IPS DF 4.7 (cell line): ENCODE results near the gene CCDC87.
"Not testable (repeated sequence)": the region's sequence is repeated elsewhere in the genome, so short reads cannot be mapped to it uniquely, and the experiment has no call there.

ENCODE experiments used
- DNase-seq: peaks from one replicate; pipeline ENCODE4 v3.0.0-alpha.2; 2013; ENCODE audit warnings: low spot score; ENCODE audit errors: extremely low read depth

The CCDC87 gene

DNA sequence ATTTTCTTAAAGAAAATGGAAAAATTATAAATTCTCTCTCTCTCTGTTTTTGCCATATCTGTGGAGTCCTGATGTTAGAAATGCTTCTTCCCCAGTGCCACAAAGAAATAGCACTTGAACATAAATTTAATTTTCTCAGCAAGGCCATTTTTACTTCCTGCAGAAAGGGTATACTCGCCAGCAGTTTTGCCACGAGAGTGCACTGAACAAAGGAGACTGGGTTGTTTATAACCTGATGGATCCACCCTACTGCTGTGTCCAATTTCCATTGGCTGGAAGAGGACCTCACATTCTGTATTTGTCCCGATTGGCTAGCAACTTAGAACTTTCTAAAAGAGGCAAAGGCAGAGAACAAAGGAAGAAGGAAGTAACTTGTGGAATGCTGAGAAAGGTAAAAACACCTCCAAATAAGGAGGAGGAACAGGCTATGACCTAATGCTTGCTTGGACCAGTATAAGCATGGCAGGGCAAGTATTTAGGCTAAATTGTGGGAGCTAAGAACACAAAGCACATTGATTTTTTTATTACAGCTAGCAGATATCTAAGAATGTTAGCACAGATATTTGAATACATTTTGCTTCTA, 10.2 kb downstream of the CCDC87 start:
- DNase-seq = not testable (repeated sequence)

DNA sequence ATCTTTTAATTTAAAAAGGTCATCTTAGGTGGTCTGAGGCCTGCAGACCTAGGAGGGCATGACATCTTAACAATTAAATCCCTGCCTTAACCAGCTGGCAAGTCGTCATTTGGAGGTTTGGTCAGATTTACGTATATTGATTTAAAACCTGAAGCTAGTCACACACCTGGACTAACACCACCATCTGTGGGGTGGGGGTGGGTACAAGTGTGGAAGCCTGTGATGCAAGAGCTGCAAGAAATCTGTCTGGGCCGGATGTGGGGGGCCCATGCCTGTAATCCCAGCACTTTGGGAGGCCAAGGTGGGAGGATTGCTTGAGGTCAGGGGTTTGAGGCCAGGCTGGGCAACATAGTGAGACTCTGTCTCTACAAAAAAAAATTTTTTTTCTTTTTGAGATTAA, 11.6 kb downstream of the CCDC87 start:
- no peak for DNase-seq

DNA sequence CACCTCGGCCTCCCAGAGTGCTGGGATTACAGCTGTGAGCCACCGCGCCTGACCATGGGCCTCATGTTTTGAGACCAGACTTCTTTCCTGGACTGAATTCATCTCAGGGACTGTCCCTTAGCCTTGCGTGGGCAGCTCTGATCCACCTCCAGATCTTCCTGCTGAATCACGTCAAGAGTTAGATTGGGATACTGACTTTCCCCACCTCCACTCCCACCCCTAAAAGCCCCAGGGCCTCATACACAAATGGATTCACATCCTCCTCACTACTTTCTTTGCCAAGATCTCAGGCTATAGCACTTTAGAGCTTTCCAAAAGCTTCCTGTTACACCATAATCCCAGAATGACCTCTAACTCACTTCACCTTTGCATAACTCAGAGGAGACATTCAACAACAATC, 12.1 kb downstream of the CCDC87 start:
- DNase-seq = no peak

DNA sequence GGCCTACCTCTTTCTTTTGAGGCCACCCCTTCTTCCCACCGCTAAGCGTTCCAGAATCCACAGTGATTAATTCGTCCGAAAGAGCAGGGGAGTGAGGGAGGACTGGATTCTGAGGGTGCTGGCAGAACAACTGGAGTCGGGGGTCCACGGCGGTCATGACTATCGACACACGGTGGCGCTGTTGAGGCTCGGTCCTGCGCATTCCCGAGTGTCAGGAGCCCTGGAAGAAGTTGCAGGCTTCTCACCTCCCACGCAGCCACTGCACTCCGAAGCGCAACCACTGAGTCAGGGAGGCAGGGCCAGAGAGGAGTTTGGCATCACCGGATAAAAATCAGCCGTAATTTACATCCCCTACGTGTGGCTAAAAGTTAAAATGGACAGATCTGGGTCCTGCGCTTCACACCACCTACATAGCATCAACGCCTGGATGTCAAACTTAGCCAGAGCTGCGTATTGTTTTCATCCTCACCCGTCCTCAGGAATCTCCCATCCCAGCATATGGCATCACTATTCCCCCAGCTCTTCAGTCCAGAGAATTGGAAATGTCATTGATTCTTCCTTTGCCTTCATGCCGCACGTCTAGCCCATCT, 13.8 kb downstream of the CCDC87 start:
- DNase-seq = no peak

DNA sequence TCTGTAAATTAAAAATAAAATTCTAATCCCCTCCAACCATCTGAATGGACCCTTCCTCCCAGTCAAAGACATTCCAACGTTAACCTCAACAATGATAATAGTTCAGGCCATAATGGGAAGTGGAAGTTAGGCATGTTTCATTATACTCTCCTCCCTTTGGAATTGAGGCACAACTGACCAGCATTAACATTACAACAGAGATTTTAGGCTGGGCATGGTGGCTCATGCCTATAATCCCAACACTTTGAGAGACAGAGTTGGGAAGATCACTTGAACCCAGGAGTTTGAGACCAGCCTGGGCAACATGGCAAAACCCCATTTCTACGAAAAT, 22.0 kb downstream of the CCDC87 start:
- no peak for DNase-seq

DNA sequence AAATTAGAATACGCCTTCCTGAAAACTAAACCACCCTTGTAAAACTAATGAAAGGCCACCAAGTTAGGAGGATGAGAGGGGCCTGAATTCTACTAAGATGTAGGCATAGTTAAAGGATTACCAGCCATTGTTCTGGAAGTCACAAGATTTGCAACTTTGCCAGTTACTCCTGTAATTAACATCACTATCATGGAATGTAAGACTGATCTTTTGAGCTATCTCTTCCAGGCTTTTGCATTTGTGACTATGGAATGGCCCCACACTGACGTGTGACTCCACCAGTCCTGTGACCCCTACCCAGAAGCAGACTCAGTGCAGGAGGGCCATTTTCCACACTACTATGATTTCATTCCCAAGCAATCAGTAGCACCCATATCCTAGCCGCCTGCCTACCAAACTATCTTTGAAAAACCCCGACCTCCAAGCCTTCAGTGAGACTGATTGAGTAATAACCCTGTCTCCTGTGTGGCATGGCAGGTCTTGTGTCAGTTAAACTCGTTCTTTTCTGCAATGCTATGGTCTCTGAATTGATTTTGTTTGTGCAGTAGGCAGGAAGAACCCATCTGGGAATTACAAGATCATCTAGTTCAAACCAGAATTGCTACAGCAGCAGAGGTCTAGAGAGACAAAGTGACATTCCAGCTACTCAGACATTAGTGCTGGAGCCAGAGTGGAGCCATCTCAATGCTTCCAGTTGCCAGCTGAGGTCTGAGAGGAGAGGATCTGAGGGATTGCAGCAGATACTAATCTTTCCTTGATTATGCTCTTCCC, 22.6 kb downstream of the CCDC87 start:
- no peak for DNase-seq

DNA sequence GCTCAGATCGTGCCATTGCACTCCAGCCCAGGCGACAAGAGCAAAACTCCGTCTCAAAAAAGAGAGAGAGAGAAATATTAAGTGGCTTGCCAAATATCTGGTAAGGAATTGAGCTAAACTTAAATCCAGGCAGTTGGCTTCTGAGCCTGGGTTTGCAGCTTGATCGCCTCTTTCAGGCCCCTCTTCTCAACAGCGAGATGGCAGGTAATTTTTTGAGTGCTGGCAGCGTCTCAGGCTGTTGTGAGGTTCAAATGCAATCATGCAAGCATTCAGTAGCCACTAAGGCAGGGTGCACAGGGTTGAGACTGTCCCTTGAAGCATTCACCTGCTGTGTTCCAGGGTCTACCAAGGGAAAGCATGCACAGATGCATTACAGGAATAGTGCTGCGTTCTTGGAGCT, 23.8 kb downstream of the CCDC87 start:
- DNase-seq = no peak

DNA sequence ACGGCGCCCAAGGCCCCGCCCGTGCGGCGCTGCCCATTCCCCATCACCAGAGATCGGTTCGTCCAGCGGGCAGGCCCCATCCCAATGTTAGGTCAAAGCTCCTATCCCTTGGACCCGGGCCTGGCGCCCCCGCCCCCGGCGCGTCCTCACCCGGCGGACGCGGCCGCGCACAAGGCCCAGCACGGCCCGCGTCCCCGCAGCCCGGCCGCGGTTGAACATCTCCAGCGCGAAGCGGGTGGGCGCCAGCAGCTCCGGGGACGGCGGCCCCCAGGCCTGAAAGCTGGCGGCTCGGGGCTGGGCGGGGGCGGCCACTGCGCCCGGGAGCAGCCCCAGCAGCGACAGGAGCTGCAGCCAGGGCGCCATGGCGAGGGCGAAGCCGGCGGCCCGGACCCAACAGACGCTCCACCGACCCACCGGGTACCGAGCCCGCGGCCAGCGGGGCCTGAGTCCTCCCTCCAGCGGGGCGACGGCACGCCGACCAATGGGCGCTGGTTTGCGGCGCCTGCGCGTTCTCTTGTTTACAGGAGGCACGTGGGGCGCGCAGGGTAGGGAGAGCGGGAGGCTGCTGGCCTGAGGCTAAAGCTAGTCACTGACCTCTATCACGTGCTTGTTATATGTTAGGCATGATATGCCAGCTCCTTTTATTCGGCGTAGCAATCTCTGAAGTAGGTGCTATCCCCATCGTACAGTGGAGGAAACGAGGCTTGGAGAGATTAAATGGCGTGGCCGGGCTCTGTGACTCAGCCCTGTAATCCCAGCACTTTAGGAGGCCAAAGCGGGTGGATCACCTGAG, 24.5 kb downstream of the CCDC87 start, which contains the start of gene CTSF:
TSS of gene CTSF (minus strand) at position 483 of the 793 bp plus-strand sequence. CDS start at position 363, 120 bp downstream.
- no peak for DNase-seq

DNA sequence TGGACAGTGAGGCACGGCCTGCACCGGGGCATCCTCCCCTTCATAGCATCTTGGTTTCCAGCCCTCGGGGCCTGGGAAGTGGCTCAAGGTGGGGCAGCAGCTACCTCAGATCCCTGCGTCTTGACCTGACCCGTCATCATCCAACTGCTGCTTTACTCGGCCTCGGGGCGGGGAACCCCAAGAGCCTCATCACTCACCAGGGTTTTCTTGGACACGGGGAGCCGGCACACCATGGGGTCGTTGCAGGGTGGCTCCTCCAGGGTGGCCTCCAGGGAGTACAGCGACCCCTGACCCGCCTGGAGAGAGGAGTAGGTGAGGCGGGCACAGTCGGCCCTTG, 25.1 kb downstream of the CCDC87 start:
- no peak for DNase-seq

DNA sequence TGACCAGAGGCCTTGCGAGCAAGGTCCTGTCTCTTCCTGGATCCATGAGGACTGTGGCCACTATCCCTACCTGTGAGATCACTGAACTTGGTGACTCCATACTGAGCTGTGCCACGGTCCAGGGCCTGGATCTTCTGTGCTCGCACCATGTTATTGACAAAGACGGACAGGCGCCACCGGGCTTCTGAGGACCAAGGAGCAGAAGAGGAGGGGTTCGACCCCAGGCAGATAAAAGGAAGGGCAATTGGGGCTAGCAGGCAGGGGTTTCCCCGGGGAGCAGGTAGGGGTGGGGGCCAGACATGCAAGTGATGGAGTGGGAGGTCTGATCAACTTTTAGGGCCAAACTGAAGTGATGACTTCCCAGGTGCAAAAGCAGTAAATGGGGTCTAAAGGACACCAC, 26.6 kb downstream of the CCDC87 start:
- DNase-seq = no peak

DNA sequence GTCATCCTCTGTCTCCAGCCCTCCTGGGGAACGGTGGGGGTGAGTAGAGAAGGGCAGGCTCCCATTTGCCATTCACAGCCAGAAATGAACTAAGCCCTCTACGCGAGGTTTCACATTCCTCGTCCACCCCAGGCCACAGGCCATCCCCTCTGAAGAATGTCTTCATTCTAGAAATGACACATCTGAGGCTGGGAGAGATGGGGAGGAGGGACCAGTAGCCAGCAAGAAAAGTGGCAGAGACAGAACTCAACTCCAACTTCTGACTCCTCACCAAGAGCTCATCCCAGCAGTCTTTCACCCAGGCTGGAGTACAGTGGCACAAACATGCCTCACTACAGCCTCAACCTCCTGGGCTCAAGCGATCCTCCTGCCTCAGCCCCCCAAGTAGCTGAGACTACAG, 27.9 kb downstream of the CCDC87 start:
- no peak for DNase-seq

DNA sequence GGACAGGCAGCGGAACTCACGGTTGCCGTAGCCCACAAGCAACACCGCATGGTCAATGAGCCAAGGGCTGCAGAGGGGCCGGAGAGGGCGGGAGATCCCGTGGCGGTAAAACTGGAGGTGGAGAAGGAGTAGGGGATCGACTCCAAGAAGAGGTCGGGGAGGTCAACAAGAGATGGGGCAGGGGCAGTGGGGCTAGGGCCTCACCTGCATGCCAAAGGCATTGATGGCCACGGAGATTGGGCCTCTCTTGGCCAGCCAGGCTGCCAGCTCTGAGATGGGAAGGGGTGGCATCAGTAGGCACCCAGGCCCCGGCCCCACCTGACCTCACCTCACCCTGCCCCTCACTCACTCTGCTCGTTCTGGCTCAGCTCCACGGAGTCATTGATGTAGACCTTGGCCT, 28.3 kb downstream of the CCDC87 start:
- DNase-seq = no peak

DNA sequence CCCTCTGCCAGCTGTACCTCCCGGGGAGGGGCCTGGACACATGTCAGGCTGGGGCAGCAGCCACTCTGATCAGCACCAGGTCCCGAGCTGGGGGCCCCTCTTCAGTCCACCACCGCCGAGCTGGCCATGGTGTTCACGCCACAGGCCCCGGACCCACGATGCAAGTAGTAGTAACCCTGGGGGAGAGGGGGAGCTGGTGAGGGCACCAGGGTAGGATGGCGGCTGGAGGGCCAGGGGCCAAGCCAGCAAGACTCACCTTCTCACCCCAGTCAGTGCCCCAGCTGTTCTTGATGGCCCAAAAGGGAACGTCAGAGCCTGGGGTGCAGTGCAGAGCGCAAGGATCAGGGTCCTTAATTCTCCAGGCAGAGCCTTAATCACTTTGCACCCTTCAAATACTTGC, 29.0 kb downstream of the CCDC87 start:
- no peak for DNase-seq

DNA sequence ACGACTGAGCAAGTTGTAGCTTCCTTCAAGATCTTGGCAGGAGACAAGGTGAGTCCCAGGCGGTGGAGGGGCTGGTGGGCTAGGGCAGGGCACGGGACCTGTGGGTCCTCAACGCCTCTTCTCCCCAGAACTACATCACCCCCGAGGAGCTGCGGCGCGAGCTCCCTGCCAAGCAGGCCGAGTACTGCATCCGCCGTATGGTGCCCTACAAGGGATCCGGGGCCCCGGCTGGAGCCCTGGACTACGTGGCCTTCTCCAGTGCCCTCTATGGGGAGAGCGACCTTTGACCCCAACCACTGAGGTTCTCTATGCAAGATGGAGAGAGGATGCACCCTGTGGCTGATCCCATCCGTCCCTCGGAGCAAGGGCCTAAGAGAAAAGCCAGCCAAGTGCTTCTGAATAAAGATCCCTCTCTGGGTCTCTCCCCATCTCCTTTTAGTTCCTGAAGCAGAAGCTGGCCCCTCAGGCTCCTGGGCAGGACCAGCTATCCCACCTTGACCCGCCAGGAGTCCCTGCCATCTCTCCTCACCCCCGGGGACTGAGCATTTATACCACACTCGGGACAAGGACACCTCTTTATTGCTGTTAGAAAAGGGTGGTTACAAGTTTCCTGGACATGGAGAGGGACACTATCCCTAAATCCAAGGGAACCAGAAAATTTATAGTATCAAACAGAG, 29.8 kb downstream of the CCDC87 start:
- no peak for DNase-seq

DNA sequence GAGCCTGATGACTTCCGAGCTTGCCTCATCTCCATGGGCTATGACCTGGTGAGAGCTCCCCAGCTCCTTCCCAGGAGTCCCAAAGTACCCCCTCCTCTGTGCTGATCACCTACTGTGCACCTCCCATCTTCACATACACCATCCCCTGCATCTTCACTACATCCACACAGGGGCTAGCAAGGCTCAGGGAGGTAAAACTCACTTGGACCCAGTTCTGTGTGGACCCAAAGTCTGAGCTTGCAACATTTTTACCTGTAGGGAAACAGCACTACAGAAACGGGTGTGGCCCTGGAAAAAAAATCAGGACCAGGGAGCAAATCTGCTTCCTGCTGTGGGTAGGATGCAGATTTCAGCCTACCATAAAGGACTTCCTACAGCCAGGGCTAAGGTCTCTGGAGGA, 30.6 kb downstream of the CCDC87 start:
- DNase-seq = no peak

DNA sequence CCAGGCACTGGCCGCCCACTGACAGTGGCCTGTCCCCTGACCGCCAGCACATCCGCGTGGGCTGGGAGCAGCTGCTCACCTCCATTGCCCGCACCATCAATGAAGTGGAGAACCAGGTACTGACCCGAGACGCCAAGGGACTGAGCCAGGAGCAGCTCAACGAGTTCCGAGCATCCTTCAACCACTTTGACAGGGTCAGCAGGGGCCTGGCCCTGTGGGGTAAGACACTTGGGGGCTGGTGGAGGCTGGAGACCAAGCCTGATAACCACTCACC, 31.0 kb downstream of the CCDC87 start:
- no peak for DNase-seq

DNA sequence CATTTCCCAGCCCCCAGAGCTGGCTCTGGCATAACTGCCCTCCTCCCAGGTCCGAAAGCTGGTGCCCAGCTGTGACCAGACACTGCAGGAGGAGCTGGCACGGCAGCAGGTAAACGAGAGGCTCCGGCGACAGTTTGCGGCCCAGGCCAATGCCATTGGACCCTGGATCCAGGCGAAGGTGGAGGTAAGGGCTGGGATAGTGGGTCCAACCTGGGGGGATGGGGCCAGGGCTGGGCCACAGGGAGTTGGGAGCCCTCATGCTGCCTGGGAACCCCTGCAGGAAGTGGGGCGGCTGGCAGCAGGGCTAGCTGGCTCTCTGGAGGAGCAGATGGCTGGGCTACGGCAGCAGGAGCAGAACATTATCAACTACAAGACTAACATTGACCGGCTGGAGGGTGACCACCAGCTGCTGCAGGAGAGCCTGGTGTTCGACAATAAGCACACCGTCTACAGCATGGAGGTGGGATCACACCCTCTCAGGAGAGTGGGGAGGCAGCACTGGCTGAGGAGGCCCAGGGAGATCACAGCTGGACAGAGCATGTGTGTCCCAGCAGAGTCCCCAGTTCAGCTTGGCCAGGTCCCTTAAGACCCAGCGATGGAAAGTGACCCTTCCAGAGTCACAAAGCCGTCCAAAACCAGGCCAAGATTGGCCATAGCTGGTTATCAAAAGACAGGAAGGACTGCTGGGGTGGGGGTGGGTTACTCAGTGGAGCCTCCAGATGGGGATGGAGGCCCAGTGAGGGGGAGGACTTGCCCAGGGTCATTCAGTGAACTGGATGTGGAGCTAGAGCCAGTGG, 31.5 kb downstream of the CCDC87 start:
- no peak for DNase-seq

DNA sequence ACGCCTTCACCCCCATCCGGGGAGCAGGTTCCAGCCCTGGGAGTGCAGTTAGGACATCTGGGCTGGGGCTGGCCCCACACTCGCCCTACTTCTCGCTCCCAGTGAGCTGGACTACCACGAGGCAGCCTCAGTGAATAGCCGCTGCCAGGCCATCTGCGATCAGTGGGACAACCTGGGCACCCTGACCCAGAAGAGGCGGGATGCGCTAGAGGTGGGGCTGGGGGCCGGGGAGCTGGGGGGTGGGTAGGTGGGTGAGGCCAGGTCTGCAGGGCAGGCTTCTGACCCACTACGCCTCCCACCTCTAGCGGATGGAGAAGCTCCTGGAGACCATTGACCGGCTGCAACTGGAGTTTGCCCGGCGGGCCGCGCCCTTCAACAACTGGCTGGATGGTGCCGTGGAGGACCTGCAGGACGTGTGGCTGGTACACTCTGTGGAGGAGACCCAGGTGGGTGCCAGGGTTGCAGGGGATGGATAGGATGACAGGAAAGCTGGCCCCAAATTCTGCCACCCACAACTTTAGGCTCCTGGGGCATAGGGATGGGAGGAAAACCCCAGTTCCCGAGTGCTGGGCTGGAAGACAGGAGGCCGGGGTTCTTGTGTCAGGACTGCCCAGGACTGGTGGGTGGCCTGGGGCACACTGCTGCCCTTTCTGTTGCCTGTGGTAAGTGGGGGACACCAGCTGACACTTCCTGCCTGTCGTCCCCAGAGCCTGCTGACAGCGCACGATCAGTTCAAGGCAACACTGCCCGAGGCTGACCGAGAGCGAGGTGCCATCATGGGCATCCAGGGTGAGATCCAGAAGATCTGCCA, 32.8 kb downstream of the CCDC87 start:
- no peak for DNase-seq

DNA sequence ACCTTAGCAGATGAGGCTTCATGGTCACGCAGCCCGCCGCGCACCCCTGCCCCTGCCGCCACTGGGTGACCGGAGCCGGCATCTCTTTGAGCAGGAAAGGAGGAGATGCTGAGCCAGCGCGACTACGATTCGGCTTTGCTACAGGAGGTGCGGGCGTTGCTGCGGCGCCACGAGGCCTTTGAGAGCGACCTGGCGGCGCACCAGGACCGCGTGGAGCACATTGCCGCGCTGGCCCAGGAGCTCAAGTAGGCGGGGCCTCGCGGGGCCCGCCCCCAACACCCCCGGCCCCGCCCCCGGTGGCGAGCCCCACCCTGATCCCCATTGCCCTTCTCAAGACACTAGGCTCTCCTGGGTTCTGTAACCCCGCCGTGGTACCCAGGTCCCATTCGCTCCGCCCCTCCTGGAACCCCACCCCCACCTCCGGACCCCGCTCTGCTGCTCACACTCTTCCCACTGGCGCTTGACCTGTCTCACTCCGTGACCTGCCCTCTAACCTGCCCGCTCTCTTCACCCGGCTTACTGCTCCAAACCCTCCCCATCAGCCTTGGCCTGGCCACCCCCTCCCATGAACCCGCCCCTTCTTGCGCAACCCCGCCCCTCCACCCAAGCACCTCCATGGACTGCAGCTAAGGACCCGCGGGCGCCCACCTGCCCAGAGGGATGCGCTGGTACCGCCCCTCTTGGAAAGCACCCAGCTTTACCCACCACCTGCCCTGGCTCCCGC, 33.6 kb downstream of the CCDC87 start:
- DNase-seq = no peak
